ENCODE measurements around the gene SEMA3B. TPM values are rescaled to one million over a fixed set of nuclear protein-coding genes. Genes with fewer than 3 reads are reported as not detected.

Gene SEMA3B
- total and polyA plus RNA-seq, 9 of the 15 experiments (the other 6 are each of a cell fraction or from before 2014, with no cell fraction given), result 0.03 to 1.8 (median 0.55) TPM; not detected in 1

DNA sequence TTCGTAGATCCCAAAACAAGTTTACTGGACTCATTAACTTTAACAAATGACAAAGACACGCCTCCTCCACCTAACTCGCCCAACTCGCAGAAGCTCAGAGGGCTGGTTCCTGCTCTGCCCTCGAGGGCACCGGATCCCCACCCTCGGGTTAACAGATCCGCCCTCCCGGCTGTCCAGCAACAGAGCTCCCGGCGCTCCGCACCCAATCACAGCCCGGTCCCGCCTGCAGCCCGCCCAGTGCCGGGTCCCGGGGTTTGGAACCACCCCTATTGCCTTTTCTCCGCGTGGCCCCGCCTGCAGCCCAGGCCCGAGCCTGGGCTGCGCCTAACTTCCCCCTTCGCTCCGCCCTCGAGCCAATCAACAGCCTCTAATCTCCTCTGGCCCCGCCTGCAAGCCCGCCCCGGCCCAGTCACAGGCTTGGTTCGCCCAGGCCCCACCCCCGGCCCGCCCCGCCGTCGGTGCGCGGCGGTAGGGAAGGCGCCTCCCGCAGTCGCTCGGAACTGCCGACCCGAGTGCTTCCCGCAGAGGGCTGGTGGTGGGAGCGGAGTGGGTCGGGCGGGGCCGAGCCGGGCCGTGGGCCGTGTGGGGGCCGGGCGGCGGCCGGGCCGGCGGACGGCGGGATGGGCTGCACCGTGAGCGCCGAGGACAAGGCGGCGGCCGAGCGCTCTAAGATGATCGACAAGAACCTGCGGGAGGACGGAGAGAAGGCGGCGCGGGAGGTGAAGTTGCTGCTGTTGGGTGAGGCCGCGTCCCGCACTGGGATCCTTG, 33.0 kb upstream of the SEMA3B start, which contains the start of gene GNAI2 (continued):
- TF ChIP-seq, protein P1, sequence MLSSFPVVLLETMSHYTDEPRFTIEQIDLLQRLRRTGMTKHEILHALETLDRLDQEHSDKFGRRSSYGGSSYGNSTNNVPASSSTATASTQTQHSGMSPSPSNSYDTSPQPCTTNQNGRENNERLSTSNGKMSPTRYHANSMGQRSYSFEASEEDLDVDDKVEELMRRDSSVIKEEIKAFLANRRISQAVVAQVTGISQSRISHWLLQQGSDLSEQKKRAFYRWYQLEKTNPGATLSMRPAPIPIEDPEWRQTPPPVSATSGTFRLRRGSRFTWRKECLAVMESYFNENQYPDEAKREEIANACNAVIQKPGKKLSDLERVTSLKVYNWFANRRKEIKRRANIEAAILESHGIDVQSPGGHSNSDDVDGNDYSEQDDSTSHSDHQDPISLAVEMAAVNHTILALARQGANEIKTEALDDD (IDR thresholded peaks at IDR 0.05), result peak; percentile 65
- TF ChIP-seq STAT5A (IDR thresholded peaks at IDR 0.05; ENCODE audit: borderline replicate concordance, low read length) (no peak), SAP30 (IDR thresholded peaks at IDR 0.05; ENCODE audit: borderline replicate concordance, insufficient read depth, low read depth, low read length, poor library complexity, severe bottlenecking) (peak; percentile 16), ZFX (CRISPR knock-in tag; IDR thresholded peaks at IDR 0.05) (peak; percentile 37; the same call in 1 of the 2 replicates), CREM (IDR thresholded peaks at IDR 0.05; ENCODE audit: low read depth) (peak; percentile 26; the same call in 1 of the 2 replicates), VEZF1 (CRISPR knock-in tag; IDR thresholded peaks at IDR 0.05) (peak; percentile 67), TBP (optimal IDR thresholded peaks at IDR 0.05; ENCODE audit: low read depth, low read length) (peak; percentile 74), ZNF143 (CRISPR knock-in tag; IDR thresholded peaks at IDR 0.05) (no peak), RBFOX2 (IDR thresholded peaks at IDR 0.05; ENCODE audit: low read depth, low read length) (peak; percentile 85), CHD7 (IDR thresholded peaks at IDR 0.05; ENCODE audit: low read depth, low read length) (no peak), ZNF263 (CRISPR knock-in tag; IDR thresholded peaks at IDR 0.05; ENCODE audit: borderline replicate concordance) (peak; percentile 84), ATF7 (IDR thresholded peaks at IDR 0.05) (peak; percentile 23; the same call in 1 of the 2 replicates)
